Central memory CD8-positive, alpha-beta T cell (primary cell): Measurements from ENCODE around the gene LYPD6.

ENCODE experiments used
- ATAC-seq: fragments of 150-1000 bp; cut with Tn5 transposase; replicated peaks from 2 replicates; pipeline ENCODE4 v1.10.0; 2022; ENCODE audit warnings: mild to moderate bottlenecking, moderate FRiP score, moderate number of reproducible peaks; ENCODE audit not compliant: poor library complexity, severe bottlenecking; ENCODE audit errors: extremely low read depth
- DNase-seq, 2 donors: peaks; one replicate each; pipeline ENCODE4 v3.0.0; 2021; ENCODE audit warnings: low spot score in 2 of 2
- H3K27ac Mint-ChIP-seq: one replicate; pipeline ENCODE4 v1.8.0; 2022; ENCODE audit warnings: low read depth, mild to moderate bottlenecking, moderate library complexity, mixed read lengths
- H3K27me3 Mint-ChIP-seq: one replicate; pipeline ENCODE4 v1.8.0; 2022; ENCODE audit warnings: mixed read lengths
- H3K36me3 Mint-ChIP-seq: one replicate; pipeline ENCODE4 v1.8.0; 2022; ENCODE audit warnings: mild to moderate bottlenecking, moderate library complexity, mixed read lengths; ENCODE audit not compliant: insufficient read depth
- H3K4me1 Mint-ChIP-seq: one replicate; pipeline ENCODE4 v1.8.0; 2022; ENCODE audit warnings: mixed read lengths
- H3K4me3 Mint-ChIP-seq: one replicate; pipeline ENCODE4 v1.8.0; 2022; ENCODE audit warnings: mild to moderate bottlenecking, moderate library complexity, mixed read lengths
- H3K9me3 Mint-ChIP-seq: one replicate; pipeline ENCODE4 v1.8.0; 2022; ENCODE audit warnings: mixed read lengths

The LYPD6 gene

DNA sequence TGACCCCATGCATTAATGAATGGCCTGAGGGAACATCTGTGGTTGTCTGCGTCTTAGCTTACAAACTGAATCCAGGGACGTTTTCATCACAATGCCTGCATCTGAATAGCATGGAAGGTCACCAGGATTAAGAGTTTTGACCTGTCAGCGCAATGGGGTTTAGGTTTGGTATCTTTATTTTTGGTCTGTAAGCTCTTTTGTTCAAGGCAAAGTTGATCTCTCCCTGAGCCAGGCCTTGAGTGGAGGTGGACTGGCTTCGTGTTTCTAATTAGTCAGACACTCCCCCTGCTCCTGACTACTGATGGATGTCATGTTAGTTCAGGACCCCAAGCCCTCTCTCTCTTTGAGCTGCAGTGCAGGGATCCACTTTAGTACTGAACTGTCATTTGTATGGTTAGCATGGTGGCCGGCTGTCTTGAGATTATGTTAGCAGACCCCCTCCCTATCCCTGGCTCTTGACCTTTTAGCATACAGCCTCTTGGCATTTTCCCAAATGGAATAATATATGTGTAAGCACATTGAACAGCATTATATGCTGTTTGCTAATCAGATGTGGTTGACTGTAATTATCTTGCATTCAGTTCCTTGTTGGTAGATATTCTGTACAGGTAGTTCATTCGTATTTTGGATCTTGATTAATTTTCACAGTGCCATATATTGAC, 59.2 kb downstream of the LYPD6 start:
- Mint-ChIP-seq H3K27ac (no peak overlapping the region), H3K4me3 (no peak overlapping the region), H3K9me3 (no peaks in the 10 kb centered on the region), H3K4me1 (no peaks in the 10 kb centered on the region), H3K27me3 (peaks cover 9% of the 10 kb centered on the region), H3K36me3 (no peaks in the 10 kb centered on the region)
- ATAC-seq, result no peak
- no peak for DNase-seq

DNA sequence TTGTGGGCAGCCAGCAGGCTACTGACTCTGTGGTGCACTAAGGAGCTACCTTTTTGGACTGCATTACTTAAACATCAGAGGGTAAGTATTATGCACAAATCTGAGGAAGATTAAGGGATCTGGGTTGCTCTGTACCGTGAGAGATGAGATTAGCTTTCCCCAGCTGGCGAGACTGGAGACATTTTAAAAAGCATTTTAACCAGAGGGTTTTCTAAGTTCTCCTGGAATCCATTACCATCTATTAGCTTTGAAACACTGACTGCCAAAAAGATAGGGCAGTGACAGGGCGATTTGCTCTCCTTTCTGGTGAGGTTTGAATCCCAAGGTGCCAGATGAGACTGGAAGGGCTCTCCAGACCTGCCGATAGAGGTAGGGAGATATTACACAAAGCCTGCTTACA, 63.2 kb downstream of the LYPD6 start:
- no peak for DNase-seq
- no peak overlapping the region for H3K4me3 Mint-ChIP-seq
- H3K36me3 Mint-ChIP-seq, result no peaks in the 10 kb centered on the region
- H3K9me3 Mint-ChIP-seq, result no peaks in the 10 kb centered on the region
- no peaks in the 10 kb centered on the region for H3K4me1 Mint-ChIP-seq
- no peaks in the 10 kb centered on the region for H3K27me3 Mint-ChIP-seq
- no peak for ATAC-seq
- no peak overlapping the region for H3K27ac Mint-ChIP-seq

DNA sequence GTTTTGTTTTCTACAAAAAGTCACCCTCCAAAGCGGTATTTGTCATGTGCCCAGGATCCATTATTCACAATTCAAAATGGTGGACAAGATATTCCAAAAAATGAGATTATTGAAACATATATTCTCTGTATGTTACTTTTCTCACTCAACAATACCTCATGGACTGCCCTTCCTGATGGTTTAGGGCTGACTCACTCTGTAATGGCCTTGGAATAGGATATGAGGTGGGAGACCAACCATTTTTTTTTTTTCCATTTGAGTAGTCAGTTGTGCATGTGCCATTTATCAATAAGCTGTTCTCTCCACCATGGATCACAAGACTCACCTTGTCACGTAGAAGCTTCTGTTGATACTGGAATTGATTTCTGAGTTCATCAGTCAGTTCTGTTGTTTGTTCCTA, 64.5 kb downstream of the LYPD6 start:
- H3K36me3 Mint-ChIP-seq, result no peaks in the 10 kb centered on the region
- no peak for DNase-seq

DNA sequence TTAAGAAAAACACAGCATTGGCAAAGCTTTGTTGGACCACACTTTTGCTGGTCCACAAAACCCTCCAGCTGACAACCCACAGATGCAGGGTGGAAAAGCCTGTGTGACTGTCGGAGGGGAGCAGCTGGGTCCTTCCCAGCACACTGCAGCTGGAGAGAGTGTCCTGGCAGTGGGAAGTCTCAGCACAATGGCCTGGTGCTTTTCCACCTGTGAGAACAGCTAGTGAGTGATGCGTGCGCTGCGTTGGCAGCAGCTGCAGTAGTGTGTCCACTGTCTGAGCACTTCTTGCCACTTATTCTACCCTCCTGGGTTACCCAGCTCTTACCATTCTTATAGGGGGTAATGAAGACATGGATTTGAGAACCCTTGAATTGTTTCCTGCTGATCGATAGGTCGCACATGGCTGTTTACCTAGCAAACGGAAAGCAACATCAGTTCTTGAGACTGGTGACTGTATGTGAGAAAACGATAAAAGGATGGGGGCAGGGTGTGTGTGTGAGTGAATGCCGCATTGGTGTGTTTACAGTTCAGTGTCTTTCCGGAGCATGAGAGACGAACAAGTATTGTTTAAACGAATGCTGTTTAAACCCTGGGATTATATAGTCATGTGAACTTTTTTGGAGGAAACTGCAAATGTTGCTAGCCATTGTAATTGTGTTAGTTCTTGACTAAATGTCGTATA, 69.7 kb downstream of the LYPD6 start:
- no peak overlapping the region for H3K4me3 Mint-ChIP-seq
- H3K27ac Mint-ChIP-seq, result no peak overlapping the region
- H3K4me1 Mint-ChIP-seq, result no peaks in the 10 kb centered on the region
- no peaks in the 10 kb centered on the region for H3K36me3 Mint-ChIP-seq
- H3K9me3 Mint-ChIP-seq, result peaks cover 5% of the 10 kb centered on the region
- no peak for DNase-seq
- H3K27me3 Mint-ChIP-seq, result no peaks in the 10 kb centered on the region
- ATAC-seq, result no peak

More for the DNA sequence above, 64.5 kb downstream of the LYPD6 start:
- Mint-ChIP-seq H3K9me3 (no peaks in the 10 kb centered on the region), H3K4me1 (no peaks in the 10 kb centered on the region), H3K4me3 (no peak overlapping the region), H3K27ac (no peak overlapping the region), H3K27me3 (no peaks in the 10 kb centered on the region)
- ATAC-seq, result no peak

DNA sequence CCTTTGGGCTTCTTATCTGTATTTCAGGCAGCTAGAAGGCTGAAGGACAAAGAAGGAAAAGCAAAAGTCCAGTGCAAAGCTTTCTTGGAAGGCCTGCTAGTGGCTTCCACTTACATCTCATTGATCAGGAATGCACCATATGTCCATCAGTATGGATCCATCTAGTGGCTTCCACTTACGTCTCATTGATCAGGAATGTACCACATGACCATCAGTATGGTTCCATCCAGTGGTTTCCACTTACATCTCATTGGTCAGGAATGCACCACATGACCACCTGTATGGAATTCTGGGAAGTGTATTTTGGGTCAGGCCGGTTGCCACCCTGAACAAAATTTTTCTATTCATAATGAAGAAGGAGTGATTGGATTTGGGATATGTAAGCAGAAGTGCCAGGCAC, 70.6 kb downstream of the LYPD6 start:
- ATAC-seq (no peak), DNase-seq (no peak)
- no peaks in the 10 kb centered on the region for H3K27me3 Mint-ChIP-seq
- H3K36me3 Mint-ChIP-seq, result no peaks in the 10 kb centered on the region
- no peak overlapping the region for H3K4me3 Mint-ChIP-seq
- H3K27ac Mint-ChIP-seq, result no peak overlapping the region
- no peaks in the 10 kb centered on the region for H3K4me1 Mint-ChIP-seq
- H3K9me3 Mint-ChIP-seq, result peaks cover 5% of the 10 kb centered on the region

DNA sequence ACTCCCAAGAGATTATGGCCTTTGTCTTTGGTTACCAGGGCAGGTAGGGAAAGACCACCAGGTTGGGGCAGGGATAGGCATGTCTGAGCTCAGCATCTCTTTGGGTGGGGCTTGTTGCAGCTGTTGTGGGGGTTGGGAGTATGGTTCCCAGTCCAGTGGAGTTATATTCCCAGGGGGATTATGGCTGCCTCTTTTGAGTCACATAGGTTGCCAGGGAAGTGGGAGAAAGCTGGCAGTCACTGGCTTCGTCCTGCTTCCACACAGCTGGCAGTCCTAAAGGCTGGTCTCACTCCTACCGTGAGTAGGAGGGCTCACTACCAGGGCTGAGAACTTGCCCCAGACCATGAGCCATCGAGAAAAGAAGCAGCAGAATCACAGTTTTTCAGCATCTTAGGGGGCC, 79.1 kb downstream of the LYPD6 start:
- Mint-ChIP-seq H3K36me3 (no peaks in the 10 kb centered on the region), H3K4me3 (no peak overlapping the region)

DNA sequence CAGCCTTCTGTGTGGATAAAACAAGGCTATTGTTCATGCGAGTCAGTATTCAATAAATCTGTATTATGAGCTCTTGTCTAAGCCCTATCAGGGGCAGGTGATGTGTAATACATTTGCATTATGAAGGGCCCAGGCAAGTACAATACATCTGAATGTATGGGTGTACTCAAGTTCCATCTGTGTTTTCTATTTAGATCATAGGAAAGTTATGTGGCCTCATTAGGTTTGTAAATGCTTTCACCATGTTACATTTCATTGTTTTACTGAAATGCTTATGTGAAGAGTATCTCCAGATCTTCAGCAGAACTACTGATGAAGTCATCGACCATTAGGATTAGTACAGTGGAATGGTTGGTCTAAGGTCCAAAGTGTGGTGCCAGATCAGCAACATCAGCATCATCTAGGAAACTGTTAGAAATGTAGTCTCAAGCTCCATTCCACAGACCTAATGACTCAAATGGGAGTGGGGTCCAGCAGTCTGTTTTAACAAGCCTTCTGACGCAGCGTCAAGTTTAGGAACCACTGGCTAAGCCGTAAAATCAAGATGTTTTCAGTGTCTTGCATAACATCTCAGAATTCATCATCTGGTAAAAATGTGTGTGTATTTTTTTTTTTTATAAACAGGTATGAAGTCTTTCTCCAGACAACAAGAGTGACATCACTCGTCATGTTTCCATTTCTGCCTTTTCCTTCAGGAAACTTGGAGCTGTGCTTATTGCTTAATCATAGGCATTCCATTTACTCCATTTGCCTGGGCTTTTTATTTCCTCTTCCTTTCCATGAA, 80.5 kb downstream of the LYPD6 start:
- DNase-seq (no peak), ATAC-seq (no peak)
- H3K4me3 Mint-ChIP-seq, result no peak overlapping the region
- H3K9me3 Mint-ChIP-seq, result peaks cover 5% of the 10 kb centered on the region
- H3K36me3 Mint-ChIP-seq, result no peaks in the 10 kb centered on the region
- peaks cover 21% of the 10 kb centered on the region for H3K27me3 Mint-ChIP-seq
- H3K27ac Mint-ChIP-seq, result no peak overlapping the region
- no peaks in the 10 kb centered on the region for H3K4me1 Mint-ChIP-seq

More for the DNA sequence above, 79.1 kb downstream of the LYPD6 start:
- DNase-seq (no peak), ATAC-seq (no peak)
- no peak overlapping the region for H3K27ac Mint-ChIP-seq
- H3K27me3 Mint-ChIP-seq, result peaks cover 11% of the 10 kb centered on the region
- H3K9me3 Mint-ChIP-seq, result peaks cover 5% of the 10 kb centered on the region
- H3K4me1 Mint-ChIP-seq, result no peaks in the 10 kb centered on the region

DNA sequence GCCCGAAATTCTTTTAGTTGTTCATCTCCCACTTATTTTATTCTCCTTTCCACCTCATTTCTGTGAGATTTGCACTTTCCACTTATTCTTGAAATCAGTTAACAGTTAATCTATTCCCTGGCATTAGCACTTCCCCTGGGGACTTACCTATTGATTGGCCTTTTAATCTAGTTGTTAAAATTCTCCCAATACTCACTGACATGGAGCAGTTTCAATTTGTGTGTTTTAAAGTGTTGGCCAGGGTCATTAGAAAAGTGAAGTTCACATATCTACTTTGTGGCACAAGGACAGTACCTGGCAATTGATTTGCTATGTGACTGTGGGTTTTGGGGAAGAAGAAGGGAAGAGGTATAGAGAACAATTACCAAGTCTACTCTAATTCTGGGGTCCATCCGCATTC, 83.1 kb downstream of the LYPD6 start:
- Mint-ChIP-seq H3K9me3 (no peaks in the 10 kb centered on the region), H3K4me3 (no peak overlapping the region), H3K27me3 (peaks cover 21% of the 10 kb centered on the region), H3K36me3 (no peaks in the 10 kb centered on the region), H3K4me1 (no peaks in the 10 kb centered on the region), H3K27ac (no peak overlapping the region)
- DNase-seq (no peak), ATAC-seq (no peak)

DNA sequence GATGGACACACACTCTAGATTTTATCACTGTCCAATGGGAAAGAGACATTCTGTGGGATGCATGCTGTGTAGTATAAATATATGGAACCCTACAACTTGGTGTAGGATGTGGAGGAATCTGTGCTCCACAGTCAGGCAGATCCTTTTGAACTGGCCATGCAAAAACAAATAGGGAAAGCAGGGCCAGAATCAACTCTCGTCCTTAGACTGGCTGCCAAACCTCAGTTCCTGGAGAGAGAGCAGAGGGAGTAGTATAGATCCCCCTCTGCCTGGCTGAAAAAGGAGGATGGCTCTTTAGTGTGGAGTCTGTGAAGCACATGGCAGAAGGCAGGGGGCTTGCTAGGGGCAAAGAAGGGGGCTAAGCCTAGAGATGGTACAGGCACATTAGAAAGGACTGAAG, 84.7 kb downstream of the LYPD6 start:
- Mint-ChIP-seq H3K4me3 (no peak overlapping the region), H3K27me3 (peaks cover 21% of the 10 kb centered on the region), H3K4me1 (no peaks in the 10 kb centered on the region), H3K27ac (no peak overlapping the region), H3K9me3 (no peaks in the 10 kb centered on the region), H3K36me3 (no peaks in the 10 kb centered on the region)
- no peak for DNase-seq
- ATAC-seq, result no peak

DNA sequence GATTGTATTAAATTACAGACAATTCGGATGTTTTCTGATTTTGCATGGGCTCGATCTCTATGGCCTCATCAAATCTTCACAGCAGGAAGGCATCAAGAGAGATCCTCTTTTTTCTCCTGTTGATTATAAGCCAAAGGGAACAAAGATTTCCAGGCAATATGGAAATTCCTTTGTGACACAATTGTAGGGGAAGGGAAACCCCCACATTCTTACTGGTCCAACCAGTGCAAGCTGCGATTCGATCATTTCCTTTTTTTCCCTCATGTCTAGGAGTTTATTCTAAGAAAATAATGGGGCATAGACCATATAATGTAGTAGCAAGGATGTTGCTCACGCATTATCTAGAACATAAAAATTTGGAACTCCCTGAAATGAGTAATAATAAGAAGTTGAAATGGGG, 87.7 kb downstream of the LYPD6 start:
- Mint-ChIP-seq H3K9me3 (no peaks in the 10 kb centered on the region), H3K36me3 (peaks cover 2% of the 10 kb centered on the region), H3K27me3 (peaks cover 18% of the 10 kb centered on the region), H3K4me1 (no peaks in the 10 kb centered on the region), H3K4me3 (no peak overlapping the region), H3K27ac (no peak overlapping the region)
- ATAC-seq (no peak), DNase-seq (no peak)

DNA sequence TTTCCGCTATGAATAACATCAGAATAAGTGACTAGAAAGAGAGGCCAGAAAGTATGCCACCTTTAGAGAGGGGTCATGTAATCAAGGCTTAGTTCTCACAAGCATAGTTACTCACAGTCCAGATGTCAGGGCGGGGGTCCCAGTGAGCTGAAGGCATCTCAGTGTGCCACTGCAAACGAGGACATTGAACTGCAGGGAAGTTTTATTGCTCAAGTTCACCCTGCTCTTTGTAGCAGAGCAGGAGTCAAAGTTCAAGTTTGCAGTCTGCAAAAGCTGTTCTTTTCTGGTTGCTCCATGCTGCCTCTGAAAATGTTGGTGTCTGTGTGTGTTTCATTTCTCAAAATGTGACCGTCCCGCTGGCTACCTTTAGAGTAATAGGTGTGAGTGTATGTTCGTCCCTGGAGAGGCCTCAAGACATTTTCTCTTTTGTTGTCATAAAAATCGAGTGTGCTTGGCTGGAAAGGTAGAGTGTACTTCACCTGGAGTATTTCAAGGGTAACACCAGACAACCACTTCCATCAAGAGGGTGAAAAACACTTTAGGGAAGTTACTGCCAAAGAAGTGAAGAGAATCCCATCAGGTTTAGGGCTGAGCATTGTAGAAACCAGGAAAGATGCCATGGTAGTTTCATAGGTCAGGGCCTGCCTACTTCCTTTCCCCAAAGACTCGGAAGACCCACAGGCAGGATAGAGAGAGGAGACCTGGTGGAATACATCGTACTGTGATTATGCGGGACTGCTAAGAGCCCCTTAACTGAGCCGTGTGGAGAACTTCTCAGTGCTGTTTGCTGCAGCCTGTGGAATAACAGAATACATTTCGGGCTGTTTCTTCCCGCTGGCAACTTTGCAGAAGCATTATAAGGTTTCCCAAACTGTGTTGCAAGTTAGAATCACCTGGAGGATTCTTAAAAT, 89.9 kb downstream of the LYPD6 start:
- DNase-seq (no peak), ATAC-seq (no peak)
- H3K27ac Mint-ChIP-seq, result no peak overlapping the region
- H3K27me3 Mint-ChIP-seq, result peaks cover 15% of the 10 kb centered on the region
- peaks cover 2% of the 10 kb centered on the region for H3K36me3 Mint-ChIP-seq
- no peaks in the 10 kb centered on the region for H3K9me3 Mint-ChIP-seq
- H3K4me3 Mint-ChIP-seq, result no peak overlapping the region
- no peaks in the 10 kb centered on the region for H3K4me1 Mint-ChIP-seq

DNA sequence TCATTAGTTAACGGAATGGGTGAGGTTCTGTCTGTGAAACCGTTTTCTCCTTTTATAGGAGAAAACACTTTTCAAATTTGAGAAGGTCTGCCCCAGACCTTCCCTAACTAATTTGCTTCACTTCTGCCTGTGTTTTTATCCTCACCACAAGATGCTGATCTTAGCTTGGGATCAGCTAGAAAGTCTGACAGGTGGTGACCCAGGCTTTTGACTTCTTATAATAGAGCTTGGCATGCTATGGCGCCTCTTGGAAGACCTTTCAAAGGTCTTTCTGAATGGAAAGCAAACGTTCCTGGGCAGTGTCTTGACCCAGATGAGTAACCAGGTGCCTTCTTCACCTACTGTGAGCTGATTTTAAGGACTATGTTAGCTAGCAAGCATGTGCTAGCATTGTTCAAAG, 91.4 kb downstream of the LYPD6 start:
- H3K4me3 Mint-ChIP-seq, result no peak overlapping the region
- H3K27ac Mint-ChIP-seq, result no peak overlapping the region
- H3K9me3 Mint-ChIP-seq, result no peaks in the 10 kb centered on the region
- peaks cover 2% of the 10 kb centered on the region for H3K36me3 Mint-ChIP-seq
- DNase-seq (no peak), ATAC-seq (no peak)
- H3K4me1 Mint-ChIP-seq, result no peaks in the 10 kb centered on the region
- H3K27me3 Mint-ChIP-seq, result peaks cover 12% of the 10 kb centered on the region
